Fibroblast of villous mesenchyme (primary cell): Measurements from ENCODE around the gene MAB21L4. TPM values are rescaled to one million over a fixed set of nuclear protein-coding genes. Genes with fewer than 3 reads are reported as not detected.
"Not testable (repeated sequence)": the region's sequence is repeated elsewhere in the genome, so short reads cannot be mapped to it uniquely, and the experiment has no call there.

Source experiments
- DNase-seq: peaks from one replicate; pipeline ENCODE4 v3.0.0-alpha.2; 2010; ENCODE audit warnings: low read depth
- H3K4me3 ChIP-seq: 2 replicates; pipeline ENCODE4 v1.5.1; 2011; ENCODE audit warnings: low read depth, mild to moderate bottlenecking, low read length
- CTCF ChIP-seq: IDR thresholded peaks from 2 replicates; pipeline ENCODE4 v1.5.1; 2012; ENCODE audit warnings: low read depth, mild to moderate bottlenecking, low read length; ENCODE audit not compliant: insufficient read depth
- total RNA-seq: library from RNA; depleted of rRNA; stranded (reverse); fragments of >200 nt; gene quantifications from 2 replicates; pipeline ENCODE4 v1.2.3, GENCODE V29; 2012

MAB21L4 gene
- total RNA-seq, 1 donor, result not detected

- peak; percentile 74 for DNase-seq
- peak; percentile 97 for TF ChIP-seq CTCF
Measured at GRCh38 chr2:240851078-240851991, 44.6 kb downstream of the MAB21L4 start.

GRCh38 chr2:240850756-240851077 is 45.2 kb downstream of the MAB21L4 start:
- DNase-seq, result no peak
- no peak overlapping the region for H3K4me3 ChIP-seq
- TF ChIP-seq CTCF, result no peak

More at GRCh38 chr2:240851078-240851991, 44.6 kb downstream of the MAB21L4 start:
- H3K4me3 ChIP-seq, result no peak overlapping the region

GRCh38 chr2:240850026-240850425 is 45.9 kb downstream of the MAB21L4 start:
- no peak for DNase-seq
- no peak overlapping the region for H3K4me3 ChIP-seq
- TF ChIP-seq CTCF, result no peak

- no peak overlapping the region for H3K4me3 ChIP-seq
- DNase-seq, result no peak
- TF ChIP-seq CTCF, result no peak
Measured at GRCh38 chr2:240848900-240849680, 46.9 kb downstream of the MAB21L4 start.

- no peak for DNase-seq
- no peak for TF ChIP-seq CTCF
- no peak overlapping the region for H3K4me3 ChIP-seq
Measured at GRCh38 chr2:240847817-240848216, 48.1 kb downstream of the MAB21L4 start.

GRCh38 chr2:240846873-240847595 is 48.9 kb downstream of the MAB21L4 start:
- H3K4me3 ChIP-seq, result no peak overlapping the region
- no peak for DNase-seq
- TF ChIP-seq CTCF, result no peak

GRCh38 chr2:240846309-240846708 is 49.6 kb downstream of the MAB21L4 start:
- not testable (repeated sequence) for H3K4me3 ChIP-seq, DNase-seq
